LoVo (cell line): ENCODE results near the gene PRDM16.

Experiments
- DNase-seq: peaks from one replicate; pipeline ENCODE4 v3.0.0-alpha.2; 2016; ENCODE audit warnings: low spot score

PRDM16 gene

DNA sequence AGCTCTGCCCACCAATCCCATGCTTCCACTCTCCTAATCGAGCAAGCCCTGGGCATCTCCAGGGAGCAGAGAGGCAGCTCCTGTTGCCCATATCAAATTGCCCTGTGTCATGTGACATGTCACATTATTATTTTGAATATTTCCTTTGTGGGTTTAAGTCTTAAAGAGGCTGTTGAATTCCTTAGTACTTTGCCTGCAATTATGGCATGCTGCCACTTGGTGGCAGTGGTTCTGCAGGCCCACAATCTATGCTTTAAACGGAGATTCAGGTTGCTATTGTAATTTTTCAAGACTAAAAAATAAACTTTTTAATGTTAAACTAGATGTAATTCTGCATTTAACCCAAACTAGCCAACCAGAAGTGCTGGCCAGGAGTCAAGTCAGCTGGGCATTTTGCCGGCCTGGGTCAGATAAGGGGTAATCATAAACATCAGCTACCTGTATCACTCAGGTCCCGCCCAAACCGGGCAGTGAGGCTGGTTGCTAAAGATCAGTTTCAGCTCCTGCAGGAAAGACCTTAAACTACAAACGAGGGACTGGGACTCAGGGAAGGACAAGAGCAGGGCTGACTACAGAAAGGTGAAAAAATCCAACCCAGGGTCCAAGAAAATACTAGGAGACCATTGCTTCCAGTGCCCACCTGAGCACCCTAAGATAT is 348.2 kb downstream of the PRDM16 start:
- no peak for DNase-seq

DNA sequence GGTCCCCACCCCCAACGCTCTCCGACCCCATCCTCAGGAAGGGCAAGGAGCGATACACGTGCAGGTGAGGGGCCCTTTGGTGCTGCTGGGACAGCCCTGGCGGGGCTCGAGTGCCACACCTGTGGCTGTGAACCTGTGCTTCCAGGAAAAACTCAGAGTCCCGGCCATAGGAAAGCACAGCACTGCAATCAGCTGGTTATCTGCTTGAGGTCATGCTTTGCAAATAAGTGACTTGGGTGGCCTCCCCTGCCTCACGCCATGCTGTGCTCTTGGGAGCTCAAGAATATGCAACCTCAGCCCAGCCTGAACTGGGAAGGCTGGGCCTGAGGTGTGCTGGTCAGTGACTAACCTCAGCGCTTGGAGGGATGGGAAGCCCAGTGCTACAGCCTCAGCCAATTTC is 348.9 kb downstream of the PRDM16 start:
- no peak for DNase-seq

- DNase-seq, result no peak
Measured at GRCh38 chr1:3418600-3418999, 349.6 kb downstream of the PRDM16 start.

- peak; percentile 27 for DNase-seq
Measured at GRCh38 chr1:3419415-3420204, 350.6 kb downstream of the PRDM16 start.

- no peak for DNase-seq
Measured at GRCh38 chr1:3420218-3420951, 351.4 kb downstream of the PRDM16 start.

- no peak for DNase-seq
Measured at GRCh38 chr1:3422638-3423037, 353.6 kb downstream of the PRDM16 start.

DNA sequence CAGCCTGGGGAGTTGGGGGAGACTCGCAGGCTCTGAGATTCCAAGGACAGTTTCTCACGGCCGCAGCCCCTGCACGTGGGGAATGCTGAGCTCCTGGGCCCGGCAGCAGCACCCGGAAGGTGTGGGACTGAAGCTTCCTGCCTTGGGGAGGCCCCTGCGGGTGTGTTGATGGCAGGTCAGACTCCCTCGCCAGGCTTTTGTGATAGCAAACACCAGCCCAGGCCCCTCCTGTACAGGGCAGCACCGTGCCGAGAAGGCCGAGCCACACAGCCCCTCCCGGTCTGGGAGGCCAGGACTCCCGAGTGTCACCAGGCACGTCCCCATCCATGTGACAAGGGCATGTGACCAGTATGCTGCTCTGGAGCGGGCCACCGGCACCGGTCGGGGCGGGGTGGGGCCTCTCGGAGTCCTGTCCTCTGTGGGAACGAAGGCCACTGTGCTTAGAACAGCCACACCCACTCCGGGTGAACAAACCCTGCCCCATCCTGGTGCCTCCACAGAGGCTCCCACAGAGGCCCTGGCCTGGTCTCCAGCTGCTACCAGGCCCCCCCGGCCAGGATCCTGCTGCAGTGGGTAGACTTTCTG is 354.3 kb downstream of the PRDM16 start:
- DNase-seq, result no peak

GRCh38 chr1:3423896-3424611 is 355.1 kb downstream of the PRDM16 start:
- no peak for DNase-seq

GRCh38 chr1:3425486-3426215 is 356.6 kb downstream of the PRDM16 start:
- DNase-seq, result no peak

- DNase-seq, result no peak
Measured at GRCh38 chr1:3426956-3427535, 358.0 kb downstream of the PRDM16 start.

DNA sequence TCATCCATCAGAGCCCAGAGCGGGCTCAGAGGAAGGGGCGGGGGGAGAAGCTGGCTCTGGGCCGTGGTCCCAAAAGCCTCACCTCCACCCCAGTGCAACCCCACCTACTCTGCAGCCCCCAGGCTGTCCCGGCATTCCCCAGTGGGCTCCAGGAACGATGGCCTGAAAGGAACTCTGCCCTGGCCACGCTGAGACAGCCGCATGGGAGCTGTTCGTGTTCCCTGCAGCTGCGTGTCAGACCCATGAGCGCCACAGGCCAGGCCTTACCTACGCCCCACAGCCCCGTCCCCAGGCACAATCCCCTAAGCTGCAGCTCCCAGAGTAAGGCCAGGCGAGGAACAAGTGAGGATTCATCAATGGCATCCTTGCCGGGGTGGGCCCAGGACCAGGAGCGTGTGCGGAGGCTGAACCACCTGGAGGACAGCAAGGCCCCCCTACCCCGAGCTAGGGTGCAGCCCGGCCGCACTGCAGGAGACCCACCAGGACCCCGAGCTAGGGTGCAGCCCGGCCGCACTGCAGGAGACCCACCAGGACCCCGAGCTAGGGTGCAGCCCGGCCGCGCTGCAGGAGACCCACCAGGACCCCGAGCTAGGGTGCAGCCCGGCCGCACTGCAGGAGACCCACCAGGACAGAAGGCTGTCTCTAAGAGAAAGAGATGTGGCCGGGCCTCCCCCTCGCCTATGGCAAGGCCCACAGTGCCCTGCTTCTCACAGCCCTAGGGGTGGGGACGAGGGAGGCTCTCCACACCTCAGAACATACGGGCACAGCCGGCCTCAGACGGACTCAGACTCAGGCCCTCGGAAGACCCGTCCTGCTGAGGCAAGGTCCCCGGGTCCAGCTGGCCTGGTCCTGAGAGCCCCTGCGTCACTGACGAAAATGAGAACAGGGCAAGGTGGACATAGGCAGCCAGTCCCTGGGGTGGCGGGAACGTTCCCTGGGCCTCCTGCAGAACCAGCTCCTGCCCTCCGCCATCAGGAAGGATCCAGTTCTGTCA is 359.0 kb downstream of the PRDM16 start:
- DNase-seq, result no peak

- DNase-seq, result no peak
Measured at GRCh38 chr1:3428899-3429298, 359.9 kb downstream of the PRDM16 start.

- DNase-seq, result no peak
Measured at GRCh38 chr1:3429320-3429719, 360.3 kb downstream of the PRDM16 start.

DNA sequence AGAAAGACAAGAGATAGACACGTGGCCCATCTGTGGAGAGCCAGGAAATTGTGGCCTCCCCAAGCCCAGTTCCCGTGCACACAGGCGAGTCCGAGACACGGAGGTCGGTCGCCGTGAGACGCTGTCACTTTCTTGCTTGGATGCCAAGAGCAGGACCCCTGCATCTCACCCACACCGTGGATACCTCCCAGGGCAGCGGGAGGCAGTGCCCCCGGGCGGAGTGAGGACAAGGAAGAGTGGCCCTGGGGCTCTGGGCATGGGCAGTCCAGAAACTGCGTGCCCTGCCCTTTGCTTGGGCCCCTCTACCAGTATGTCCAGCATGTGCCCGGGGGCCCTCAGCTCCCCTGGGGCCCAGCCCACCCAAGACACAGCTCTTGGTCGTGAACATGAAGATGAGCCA is 360.8 kb downstream of the PRDM16 start:
- DNase-seq, result no peak

- no peak for DNase-seq
Measured at GRCh38 chr1:3430406-3430805, 361.4 kb downstream of the PRDM16 start.

GRCh38 chr1:3430820-3431219 is 361.8 kb downstream of the PRDM16 start:
- no peak for DNase-seq

DNA sequence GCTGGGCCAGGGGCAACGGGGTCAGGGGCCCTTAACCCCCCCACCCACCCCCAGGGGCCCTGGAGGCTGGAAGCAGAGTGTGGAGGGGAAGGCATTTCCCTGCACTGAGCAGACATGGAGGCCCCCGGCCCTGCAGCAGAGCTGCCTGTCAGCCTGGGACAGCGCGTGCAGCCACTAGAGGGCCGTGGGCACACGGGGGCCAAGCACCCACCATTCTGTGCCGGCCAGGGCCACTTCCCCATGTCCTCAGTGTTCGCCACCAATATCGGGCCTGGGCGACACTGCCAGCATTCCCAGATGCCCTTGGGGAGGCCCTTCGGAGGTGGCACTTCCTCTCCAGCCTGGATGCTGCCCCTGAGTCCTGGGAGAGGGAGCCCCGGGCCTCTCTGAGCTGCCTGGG is 362.3 kb downstream of the PRDM16 start:
- DNase-seq, result no peak

DNA sequence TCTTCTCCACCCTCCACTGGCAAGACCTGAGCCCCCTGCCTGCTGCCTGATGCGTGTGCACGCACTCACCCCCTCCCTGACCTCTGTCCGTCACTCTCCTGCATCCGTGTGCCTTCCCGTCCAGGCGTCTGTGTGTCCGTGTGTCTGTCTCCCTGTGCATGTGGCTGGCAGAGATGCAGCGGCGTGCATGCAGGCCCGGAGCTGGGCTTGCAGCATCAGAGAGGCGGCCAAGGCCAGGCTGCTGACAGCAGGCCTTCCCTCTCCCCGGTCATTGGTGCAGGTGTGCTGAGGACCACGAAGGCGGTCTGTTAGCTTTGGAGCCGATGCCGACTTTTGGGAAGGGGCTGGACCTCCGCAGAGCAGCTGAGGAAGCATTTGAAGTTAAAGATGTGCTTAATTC is 362.7 kb downstream of the PRDM16 start:
- DNase-seq, result no peak

GRCh38 chr1:3432306-3432705 is 363.3 kb downstream of the PRDM16 start:
- no peak for DNase-seq

DNA sequence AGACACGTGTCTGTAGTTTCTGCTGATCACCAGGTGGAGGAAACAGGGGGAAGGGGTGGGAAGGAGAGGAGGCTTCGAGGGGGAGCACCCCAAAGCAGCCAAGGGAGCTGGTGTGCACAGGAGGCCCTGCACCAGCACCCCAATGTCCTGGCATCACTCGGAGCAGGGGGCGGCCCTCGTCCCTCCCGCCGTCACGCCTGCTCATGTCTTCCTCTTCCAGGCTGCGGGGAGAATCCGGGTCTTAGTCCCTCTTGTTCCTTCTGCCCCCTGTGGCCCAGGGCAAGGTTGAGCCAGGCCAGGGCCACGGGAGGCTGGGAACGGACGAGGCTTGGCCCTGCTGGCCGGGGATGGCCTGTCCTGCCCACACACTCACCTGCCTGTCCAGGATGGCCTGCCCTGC is 364.1 kb downstream of the PRDM16 start:
- DNase-seq, result no peak
